BLaER1 (cell line): Measurements from ENCODE around the gene ADCY2.
A peak's percentile ranks its signal among the peaks of the same experiment; 100 is the strongest.

Experiments used
- H3K27ac ChIP-seq: shearing (Covaris generic); formaldehyde crosslinking; 2 replicates; pipeline ENCODE4 v1.8.1; 2022
- H3K27me3 ChIP-seq: shearing (Covaris generic); formaldehyde crosslinking; 2 replicates; pipeline ENCODE4 v1.8.1; 2022
- H3K36me3 ChIP-seq: shearing (Covaris generic); formaldehyde crosslinking; 2 replicates; pipeline ENCODE4 v1.8.1; 2022
- H3K4me1 ChIP-seq: shearing (Covaris generic); formaldehyde crosslinking; 2 replicates; pipeline ENCODE4 v1.8.1; 2022
- H3K4me2 ChIP-seq: shearing (Covaris generic); formaldehyde crosslinking; 2 replicates; pipeline ENCODE4 v1.8.1; 2022
- H3K4me3 ChIP-seq: shearing (Covaris generic); formaldehyde crosslinking; 2 replicates; pipeline ENCODE4 v1.8.1; 2022
- H3K9ac ChIP-seq: shearing (Covaris generic); formaldehyde crosslinking; 2 replicates; pipeline ENCODE4 v1.8.1; 2022
- H3K9me3 ChIP-seq: shearing (Covaris generic); formaldehyde crosslinking; 2 replicates; pipeline ENCODE4 v1.8.1; 2022
- H4K20me1 ChIP-seq: shearing (Covaris generic); formaldehyde crosslinking; 2 replicates; pipeline ENCODE4 v1.8.1; 2022
- Cebpa-rat ChIP-seq: shearing (Covaris generic); IDR thresholded peaks from 2 replicates; pipeline ENCODE4 v1.8.1; 2022

The ADCY2 gene

GRCh38 chr5:7856855-7857254, 460.9 kb downstream of the ADCY2 start:
- H3K27ac ChIP-seq, result no peak overlapping the region
- H3K9ac ChIP-seq, result no peak overlapping the region
- H3K4me1 ChIP-seq, result no peaks in the 10 kb centered on the region
- TF ChIP-seq Cebpa-rat, result no peak
- H3K4me2 ChIP-seq, result no peak overlapping the region
- peaks cover 15% of the 10 kb centered on the region for H3K9me3 ChIP-seq
- peaks cover 38% of the 10 kb centered on the region for H3K36me3 ChIP-seq
- H3K4me3 ChIP-seq, result no peak overlapping the region
- H3K27me3 ChIP-seq, result peaks cover 4% of the 10 kb centered on the region
- no peaks in the 10 kb centered on the region for H4K20me1 ChIP-seq

GRCh38 chr5:7857361-7857760, 461.4 kb downstream of the ADCY2 start:
- no peaks in the 10 kb centered on the region for H3K27me3 ChIP-seq
- no peaks in the 10 kb centered on the region for H4K20me1 ChIP-seq
- H3K9ac ChIP-seq, result no peak overlapping the region
- peaks cover 13% of the 10 kb centered on the region for H3K9me3 ChIP-seq
- peaks cover 43% of the 10 kb centered on the region for H3K36me3 ChIP-seq
- no peak overlapping the region for H3K4me3 ChIP-seq
- H3K4me1 ChIP-seq, result no peaks in the 10 kb centered on the region
- no peak overlapping the region for H3K4me2 ChIP-seq
- no peak for TF ChIP-seq Cebpa-rat
- no peak overlapping the region for H3K27ac ChIP-seq

- Histone ChIP-seq H3K4me3 (no peak overlapping the region), H3K9ac (no peak overlapping the region), H3K4me1 (no peaks in the 10 kb centered on the region), H3K4me2 (no peak overlapping the region), H3K27ac (no peak overlapping the region), H4K20me1 (no peaks in the 10 kb centered on the region), H3K9me3 (peaks cover 11% of the 10 kb centered on the region), H3K27me3 (no peaks in the 10 kb centered on the region), H3K36me3 (peaks cover 50% of the 10 kb centered on the region)
- TF ChIP-seq Cebpa-rat, result no peak
Measured at GRCh38 chr5:7857926-7858632, 462.1 kb downstream of the ADCY2 start.

DNA sequence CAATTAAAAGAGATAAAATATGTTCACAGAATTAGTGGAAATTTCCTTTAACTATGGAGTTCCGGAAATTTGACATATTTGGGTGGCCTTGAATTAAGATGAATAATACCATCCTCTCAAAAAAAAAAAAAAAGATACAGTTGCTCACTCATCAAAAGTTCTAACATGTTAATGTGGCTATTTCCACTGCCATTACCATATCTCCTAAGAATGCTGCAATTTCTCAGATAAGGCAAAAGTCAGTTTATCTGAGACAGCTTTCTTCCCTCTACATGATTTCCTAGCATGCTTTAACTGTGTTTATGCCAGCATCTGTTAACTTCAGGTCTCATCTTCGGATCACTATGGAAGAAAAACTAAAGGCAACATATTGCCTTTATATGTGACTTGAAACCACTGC, 470.3 kb downstream of the ADCY2 start:
- H3K4me3 ChIP-seq, result no peak overlapping the region
- no peak overlapping the region for H3K4me2 ChIP-seq
- H4K20me1 ChIP-seq, result peaks cover 22% of the 10 kb centered on the region
- TF ChIP-seq Cebpa-rat, result no peak
- no peak overlapping the region for H3K9ac ChIP-seq
- peaks cover 40% of the 10 kb centered on the region for H3K36me3 ChIP-seq
- no peaks in the 10 kb centered on the region for H3K9me3 ChIP-seq
- H3K27me3 ChIP-seq, result no peaks in the 10 kb centered on the region
- no peak overlapping the region for H3K27ac ChIP-seq
- H3K4me1 ChIP-seq, result peaks cover 36% of the 10 kb centered on the region

DNA sequence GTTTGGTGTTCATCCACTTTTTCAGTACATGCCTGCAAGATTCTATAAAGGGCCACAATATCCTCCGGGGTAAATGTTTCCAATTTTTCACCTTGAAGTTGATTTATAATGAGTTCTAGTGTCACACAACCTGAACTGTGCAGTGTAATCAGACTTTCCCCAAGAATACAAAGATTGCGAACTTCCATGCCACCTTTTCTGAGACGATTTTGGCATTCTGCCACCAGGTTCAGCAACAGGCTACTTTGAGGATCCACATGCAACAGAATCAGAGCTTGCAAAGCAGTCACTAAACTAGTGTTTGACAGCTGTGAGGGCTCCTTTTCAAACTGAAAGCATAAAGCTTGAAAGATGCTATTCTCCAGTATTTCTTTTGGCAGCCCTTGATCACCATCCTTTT, 471.3 kb downstream of the ADCY2 start:
- H3K9me3 ChIP-seq, result no peaks in the 10 kb centered on the region
- H3K27me3 ChIP-seq, result no peaks in the 10 kb centered on the region
- no peak overlapping the region for H3K4me3 ChIP-seq
- H3K36me3 ChIP-seq, result peaks cover 36% of the 10 kb centered on the region
- no peak overlapping the region for H3K27ac ChIP-seq
- H3K4me2 ChIP-seq, result peak overlapping the region; percentile 88
- TF ChIP-seq Cebpa-rat, result no peak
- H3K4me1 ChIP-seq, result peaks cover 46% of the 10 kb centered on the region
- no peak overlapping the region for H3K9ac ChIP-seq
- H4K20me1 ChIP-seq, result peaks cover 32% of the 10 kb centered on the region

GRCh38 chr5:7868427-7868772, 472.5 kb downstream of the ADCY2 start:
- no peaks in the 10 kb centered on the region for H3K27me3 ChIP-seq
- peak overlapping the region; percentile 92 for H3K4me3 ChIP-seq
- H3K4me2 ChIP-seq, result peak overlapping the region; percentile 88
- H3K36me3 ChIP-seq, result peaks cover 27% of the 10 kb centered on the region
- peaks cover 58% of the 10 kb centered on the region for H3K4me1 ChIP-seq
- peak overlapping the region; percentile 90 for H3K27ac ChIP-seq
- peaks cover 44% of the 10 kb centered on the region for H4K20me1 ChIP-seq
- no peak for TF ChIP-seq Cebpa-rat
- peak overlapping the region; percentile 93 for H3K9ac ChIP-seq
- no peaks in the 10 kb centered on the region for H3K9me3 ChIP-seq

DNA sequence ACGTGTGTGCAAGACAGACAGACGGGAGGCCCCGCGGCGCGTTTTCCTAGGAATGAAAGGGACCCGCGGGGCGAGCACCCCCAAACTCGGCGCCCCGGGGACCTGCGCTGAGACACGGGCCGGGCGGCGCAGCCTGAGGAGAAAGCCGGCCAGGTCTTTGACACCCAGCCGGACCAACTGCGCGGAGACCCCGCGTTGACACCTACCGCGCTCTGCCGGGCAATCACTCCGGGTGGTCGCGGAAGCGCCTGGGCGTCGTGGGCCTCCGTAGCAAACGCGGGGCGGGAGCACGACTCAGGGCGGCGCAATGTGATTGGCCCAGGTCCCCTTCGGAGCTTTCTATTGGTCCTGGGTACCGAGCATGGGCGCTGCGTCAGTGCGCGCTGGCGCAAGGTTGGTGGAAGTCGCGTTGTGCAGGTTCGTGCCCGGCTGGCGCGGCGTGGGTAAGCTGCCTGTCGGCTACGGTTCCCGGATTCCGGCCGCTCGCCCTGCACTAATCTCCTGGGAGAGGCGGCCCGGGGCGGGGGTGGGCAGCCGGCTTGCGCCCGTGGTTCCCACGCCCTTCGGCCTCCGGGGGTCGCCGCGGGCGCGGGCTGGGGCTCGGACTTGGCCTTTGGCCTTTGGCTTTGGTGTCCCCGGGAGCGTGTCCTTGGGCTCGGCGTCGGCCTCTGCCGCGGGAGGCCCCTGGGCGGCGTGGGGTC, 473.0 kb downstream of the ADCY2 start, which contains the start of the genes FASTKD3 and MTRR:
FASTKD3 (minus strand) TSS at position 259 of the 701 bp plus-strand sequence. CDS start 948 bp downstream, outside the sequence.
MTRR (plus strand) TSS at position 376 of the 701 bp plus-strand sequence. CDS start 1,647 bp downstream, outside the sequence.
- Histone ChIP-seq H3K36me3 (peaks cover 28% of the 10 kb centered on the region), H3K27me3 (no peaks in the 10 kb centered on the region), H3K4me1 (peaks cover 63% of the 10 kb centered on the region), H3K4me2 (peak within 1 kb of the TSS; percentile 88), H3K9ac (peak within 1 kb of the TSS; percentile 93), H4K20me1 (peaks cover 49% of the 10 kb centered on the region), H3K4me3 (peak within 1 kb of the TSS; percentile 92), H3K9me3 (no peaks in the 10 kb centered on the region), H3K27ac (peak within 1 kb of the TSS; percentile 90)
- no peak for TF ChIP-seq Cebpa-rat

GRCh38 chr5:7869474-7870136, 473.7 kb downstream of the ADCY2 start:
- Histone ChIP-seq H3K27ac (peak overlapping the region; percentile 90), H3K9ac (peak overlapping the region; percentile 93), H3K4me2 (peak overlapping the region; percentile 74), H3K36me3 (peaks cover 32% of the 10 kb centered on the region), H3K27me3 (no peaks in the 10 kb centered on the region), H4K20me1 (peaks cover 56% of the 10 kb centered on the region), H3K4me1 (peaks cover 64% of the 10 kb centered on the region), H3K9me3 (no peaks in the 10 kb centered on the region), H3K4me3 (peak overlapping the region; percentile 92)
- no peak for TF ChIP-seq Cebpa-rat

- H3K27me3 ChIP-seq, result no peaks in the 10 kb centered on the region
- H3K4me1 ChIP-seq, result peaks cover 56% of the 10 kb centered on the region
- peaks cover 39% of the 10 kb centered on the region for H3K36me3 ChIP-seq
- no peak for TF ChIP-seq Cebpa-rat
- no peak overlapping the region; the same call in 1 of the 2 replicates for H3K9ac ChIP-seq
- no peak overlapping the region for H3K4me3 ChIP-seq
- no peak overlapping the region for H3K27ac ChIP-seq
- H4K20me1 ChIP-seq, result peaks cover 76% of the 10 kb centered on the region
- H3K4me2 ChIP-seq, result peak overlapping the region; percentile 74
- no peaks in the 10 kb centered on the region for H3K9me3 ChIP-seq
Measured at GRCh38 chr5:7871653-7872052, 475.7 kb downstream of the ADCY2 start.
